ENCODE data around the gene PTPRG. TPM values are rescaled to one million over a fixed set of nuclear protein-coding genes. Genes with fewer than 3 reads are reported as not detected.

PTPRG gene
- total RNA-seq, 1 donor from 2014 or later = 39.6 TPM

GRCh38 chr3:62127116-62127515 is 565.7 kb downstream of the PTPRG start:
- no peaks in the 10 kb centered on the region for H3K36me3 ChIP-seq (ENCODE audit: insufficient read depth, low read length)
- no peaks in the 10 kb centered on the region for H4K20me1 ChIP-seq (ENCODE audit: insufficient read depth, low read length)
- Mint-ChIP-seq H3K4me3 (ENCODE audit: unreplicated experiment) (no peak overlapping the region), H3K4me1 (ENCODE audit: low read depth, unreplicated experiment) (no peaks in the 10 kb centered on the region), H3K36me3 (ENCODE audit: low read depth, unreplicated experiment) (peaks cover 8% of the 10 kb centered on the region), H3K27me3 (ENCODE audit: low read depth, unreplicated experiment) (no peaks in the 10 kb centered on the region), H3K9me3 (ENCODE audit: unreplicated experiment) (no peaks in the 10 kb centered on the region), H3K27ac (ENCODE audit: unreplicated experiment) (no peak overlapping the region)
- H3K9ac ChIP-seq (ENCODE audit: low read length) = no peak overlapping the region
- H3K4me3 ChIP-seq (ENCODE audit: insufficient read depth, low read depth, low read length) = no peak overlapping the region
- FAIRE-seq (no peak), DNase-seq (ENCODE audit: low read depth) (no peak)
- H3K79me2 ChIP-seq (ENCODE audit: insufficient read depth, low read length) = no peaks in the 10 kb centered on the region
- H3K4me2 ChIP-seq (ENCODE audit: low read length) = no peak overlapping the region
- no peaks in the 10 kb centered on the region for H3K27me3 ChIP-seq (ENCODE audit: insufficient read depth, low read length)
- TF ChIP-seq EZH2 (IDR thresholded peaks at IDR 0.05; ENCODE audit: insufficient read depth, low read length) = no peak
- no peak for TF ChIP-seq CTCF (IDR thresholded peaks at IDR 0.05; ENCODE audit: insufficient read depth, low read depth, low read length)
- H3K4me1 ChIP-seq (ENCODE audit: insufficient read depth, low read length) = no peaks in the 10 kb centered on the region
- no peak overlapping the region for H2AFZ ChIP-seq (ENCODE audit: low read depth, low read length)
- no peak overlapping the region for H3K27ac ChIP-seq (ENCODE audit: low read depth, low read length)
- H3K9me3 ChIP-seq (ENCODE audit: insufficient read depth, low read depth, low read length) = peaks cover 3% of the 10 kb centered on the region

- no peaks in the 10 kb centered on the region for H3K36me3 ChIP-seq (ENCODE audit: insufficient read depth, low read length)
- FAIRE-seq = no peak
- no peaks in the 10 kb centered on the region for H4K20me1 ChIP-seq (ENCODE audit: insufficient read depth, low read length)
- TF ChIP-seq EZH2 (IDR thresholded peaks at IDR 0.05; ENCODE audit: insufficient read depth, low read length) (no peak), CTCF (IDR thresholded peaks at IDR 0.05; ENCODE audit: insufficient read depth, low read depth, low read length) (no peak)
- Mint-ChIP-seq H3K4me3 (ENCODE audit: unreplicated experiment) (no peak overlapping the region), H3K36me3 (ENCODE audit: low read depth, unreplicated experiment) (peaks cover 3% of the 10 kb centered on the region), H3K27me3 (ENCODE audit: low read depth, unreplicated experiment) (no peaks in the 10 kb centered on the region), H3K9me3 (ENCODE audit: unreplicated experiment) (no peaks in the 10 kb centered on the region), H3K4me1 (ENCODE audit: low read depth, unreplicated experiment) (no peaks in the 10 kb centered on the region), H3K27ac (ENCODE audit: unreplicated experiment) (no peak overlapping the region)
- no peaks in the 10 kb centered on the region for H3K79me2 ChIP-seq (ENCODE audit: insufficient read depth, low read length)
- no peak overlapping the region for H2AFZ ChIP-seq (ENCODE audit: low read depth, low read length)
- H3K27me3 ChIP-seq (ENCODE audit: insufficient read depth, low read length) = no peaks in the 10 kb centered on the region
- no peak overlapping the region for H3K9ac ChIP-seq (ENCODE audit: low read length)
- DNase-seq (ENCODE audit: low read depth) = no peak
- H3K4me3 ChIP-seq (ENCODE audit: insufficient read depth, low read depth, low read length) = no peak overlapping the region
- no peak overlapping the region for H3K27ac ChIP-seq (ENCODE audit: low read depth, low read length)
- no peaks in the 10 kb centered on the region for H3K4me1 ChIP-seq (ENCODE audit: insufficient read depth, low read length)
- H3K9me3 ChIP-seq (ENCODE audit: insufficient read depth, low read depth, low read length) = peaks cover 1% of the 10 kb centered on the region
- no peak overlapping the region for H3K4me2 ChIP-seq (ENCODE audit: low read length)
Observed at GRCh38 chr3:62128051-62128450, 566.7 kb downstream of the PTPRG start.

GRCh38 chr3:62128681-62129080 is 567.3 kb downstream of the PTPRG start:
- H2AFZ ChIP-seq (ENCODE audit: low read depth, low read length) = no peak overlapping the region
- no peaks in the 10 kb centered on the region for H3K27me3 Mint-ChIP-seq (ENCODE audit: low read depth, unreplicated experiment)
- no peaks in the 10 kb centered on the region for H3K9me3 Mint-ChIP-seq (ENCODE audit: unreplicated experiment)
- no peaks in the 10 kb centered on the region for H3K36me3 ChIP-seq (ENCODE audit: insufficient read depth, low read length)
- no peak for FAIRE-seq
- no peaks in the 10 kb centered on the region for H3K4me1 Mint-ChIP-seq (ENCODE audit: low read depth, unreplicated experiment)
- H3K9me3 ChIP-seq (ENCODE audit: insufficient read depth, low read depth, low read length) = no peaks in the 10 kb centered on the region
- no peaks in the 10 kb centered on the region for H3K4me1 ChIP-seq (ENCODE audit: insufficient read depth, low read length)
- H3K27ac ChIP-seq (ENCODE audit: low read depth, low read length) = no peak overlapping the region
- H3K4me2 ChIP-seq (ENCODE audit: low read length) = no peak overlapping the region
- H3K27ac Mint-ChIP-seq (ENCODE audit: unreplicated experiment) = no peak overlapping the region
- no peak overlapping the region for H3K9ac ChIP-seq (ENCODE audit: low read length)
- H3K36me3 Mint-ChIP-seq (ENCODE audit: low read depth, unreplicated experiment) = peaks cover 1% of the 10 kb centered on the region
- no peaks in the 10 kb centered on the region for H3K27me3 ChIP-seq (ENCODE audit: insufficient read depth, low read length)
- TF ChIP-seq EZH2 (IDR thresholded peaks at IDR 0.05; ENCODE audit: insufficient read depth, low read length) = no peak
- TF ChIP-seq CTCF (IDR thresholded peaks at IDR 0.05; ENCODE audit: insufficient read depth, low read depth, low read length) = no peak
- DNase-seq (ENCODE audit: low read depth) = no peak
- H3K4me3 Mint-ChIP-seq (ENCODE audit: unreplicated experiment) = no peak overlapping the region
- no peak overlapping the region for H3K4me3 ChIP-seq (ENCODE audit: insufficient read depth, low read depth, low read length)
- no peaks in the 10 kb centered on the region for H3K79me2 ChIP-seq (ENCODE audit: insufficient read depth, low read length)
- no peaks in the 10 kb centered on the region for H4K20me1 ChIP-seq (ENCODE audit: insufficient read depth, low read length)
